SK-N-MC (cell line): ENCODE results near the gene GGACT.

Source experiments
- EZH2 ChIP-seq: fragments of 200-600 bp; sonication (generic); IDR thresholded peaks from one replicate; pipeline ENCODE4 v1.6.1; 2017; ENCODE audit warnings: antibody characterized with exemption
- FOXP2 ChIP-seq: optimal IDR thresholded peaks from 2 replicates; pipeline ENCODE3; 2011; ENCODE audit warnings: mild to moderate bottlenecking, moderate library complexity; ENCODE audit not compliant: insufficient read depth; ENCODE audit errors: extremely low read length, control extremely low read depth
- POLR2AphosphoS5 ChIP-seq: IDR thresholded peaks from 2 replicates; pipeline ENCODE4 v1.6.1; 2012; ENCODE audit warnings: mild to moderate bottlenecking, low read depth, low read length, borderline replicate concordance

DNA sequence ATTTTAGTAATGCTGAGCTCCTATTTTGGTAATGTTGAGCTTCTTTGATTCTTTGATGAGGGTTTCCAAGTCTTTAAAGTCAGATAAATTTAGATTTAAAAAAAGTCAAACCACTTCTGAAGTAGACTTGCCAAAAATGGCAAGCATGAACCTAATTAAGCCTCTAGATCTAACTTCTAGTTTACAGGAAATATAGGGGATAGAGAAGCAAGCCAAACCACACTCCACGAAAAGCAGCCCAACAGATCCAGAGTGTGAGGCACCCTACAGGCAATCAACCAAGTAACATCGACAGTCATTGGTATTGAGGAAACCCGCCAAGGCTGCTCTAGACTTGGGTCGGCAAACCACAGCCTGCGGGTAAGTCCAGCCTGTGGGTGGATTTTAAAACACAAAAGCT is 3.7 kb downstream of the GGACT start:
- TF ChIP-seq POLR2AphosphoS5 = no peak
- no peak for TF ChIP-seq EZH2
- TF ChIP-seq FOXP2 = no peak
